Inflammatory macrophage (primary cell): ENCODE measurements around the gene UNC5CL.
"Not testable (repeated sequence)": the region's sequence is repeated elsewhere in the genome, so short reads cannot be mapped to it uniquely, and the experiment has no call there.

Experiments used
- DNase-seq, 2 donors: peaks; one replicate each; pipeline ENCODE4 v3.0.0-alpha.2; 2020 to 2022

The UNC5CL gene

GRCh38 chr6:41037107-41037900 lies 1.7 kb downstream of the UNC5CL start:
- DNase-seq, result no peak

DNA sequence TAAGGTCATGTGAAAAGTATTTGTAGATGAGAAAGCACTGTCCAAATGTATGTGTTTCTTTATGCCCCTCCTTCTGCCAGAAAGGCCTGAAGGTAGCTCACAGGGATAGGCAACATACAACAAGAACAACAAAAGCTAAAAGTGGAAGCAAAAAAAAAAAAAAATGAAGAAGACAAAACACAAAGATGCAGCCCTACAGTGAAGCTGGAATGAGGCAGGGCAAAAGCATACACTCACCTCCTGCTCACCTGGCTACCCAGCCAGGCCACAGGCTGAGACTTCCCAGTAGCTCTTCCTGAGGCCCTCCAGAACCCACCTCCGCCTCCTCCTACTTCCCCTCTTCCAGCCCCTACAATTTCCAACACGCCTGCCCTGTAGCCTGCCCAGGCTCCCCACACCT lies 2.4 kb downstream of the UNC5CL start:
- DNase-seq, result no peak

- DNase-seq, result no peak
Measured at GRCh38 chr6:41036186-41036585, 2.8 kb downstream of the UNC5CL start.

GRCh38 chr6:41033776-41034175 lies 5.2 kb downstream of the UNC5CL start:
- DNase-seq, result no peak

- no peak for DNase-seq
Measured at GRCh38 chr6:41032830-41033229, 6.2 kb downstream of the UNC5CL start.

GRCh38 chr6:41028561-41029412 lies 10.2 kb downstream of the UNC5CL start:
- no peak for DNase-seq

- peak; percentile 76 to 77 for DNase-seq
Measured at GRCh38 chr6:41027799-41028560, 11.0 kb downstream of the UNC5CL start.

- no peak for DNase-seq
Measured at GRCh38 chr6:41027241-41027640, 11.8 kb downstream of the UNC5CL start.

GRCh38 chr6:41025966-41026530 lies 13.0 kb downstream of the UNC5CL start:
- DNase-seq, result no peak

- DNase-seq, result no peak
Measured at GRCh38 chr6:41023114-41023513, 15.9 kb downstream of the UNC5CL start.

GRCh38 chr6:41022294-41022693 lies 16.7 kb downstream of the UNC5CL start:
- DNase-seq, result no peak

DNA sequence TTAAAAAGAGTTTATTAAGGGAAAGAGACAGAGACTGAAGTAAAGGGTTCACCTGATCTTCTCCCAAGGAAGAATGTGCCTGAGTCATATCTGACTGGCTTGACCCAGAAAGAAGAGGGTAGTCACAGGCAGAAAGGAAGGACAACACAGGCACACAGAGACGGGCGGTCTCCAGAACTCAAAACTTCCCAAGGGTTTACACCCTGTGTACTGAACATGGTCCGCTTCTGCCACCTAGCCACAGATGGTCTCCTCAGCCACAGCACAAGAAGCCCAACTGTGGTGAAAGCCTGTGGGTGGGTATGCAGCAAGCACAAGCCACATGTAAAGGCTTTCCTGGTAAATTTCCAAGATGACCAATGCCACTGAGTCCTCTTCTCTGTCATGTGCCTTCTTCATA lies 17.2 kb downstream of the UNC5CL start:
- no peak for DNase-seq

- no peak for DNase-seq
Measured at GRCh38 chr6:41017663-41018062, 21.4 kb downstream of the UNC5CL start.

DNA sequence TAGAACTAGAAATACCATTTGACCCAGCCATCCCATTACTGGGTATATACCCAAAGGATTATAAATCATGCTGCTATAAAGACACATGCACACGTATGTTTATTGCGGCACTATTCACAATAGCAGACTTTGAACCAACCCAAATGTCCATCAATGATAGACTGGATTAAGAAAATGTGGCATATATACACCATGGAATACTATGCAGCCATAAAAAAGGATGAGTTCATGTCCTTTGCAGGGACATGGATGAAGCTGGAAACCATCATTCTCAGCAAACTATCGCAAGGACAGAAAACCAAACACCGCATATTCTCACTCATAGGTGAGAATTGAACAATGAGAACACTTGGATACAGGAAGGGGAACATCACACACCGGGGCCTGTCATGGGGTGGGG lies 23.2 kb downstream of the UNC5CL start:
- not testable (repeated sequence) for DNase-seq

DNA sequence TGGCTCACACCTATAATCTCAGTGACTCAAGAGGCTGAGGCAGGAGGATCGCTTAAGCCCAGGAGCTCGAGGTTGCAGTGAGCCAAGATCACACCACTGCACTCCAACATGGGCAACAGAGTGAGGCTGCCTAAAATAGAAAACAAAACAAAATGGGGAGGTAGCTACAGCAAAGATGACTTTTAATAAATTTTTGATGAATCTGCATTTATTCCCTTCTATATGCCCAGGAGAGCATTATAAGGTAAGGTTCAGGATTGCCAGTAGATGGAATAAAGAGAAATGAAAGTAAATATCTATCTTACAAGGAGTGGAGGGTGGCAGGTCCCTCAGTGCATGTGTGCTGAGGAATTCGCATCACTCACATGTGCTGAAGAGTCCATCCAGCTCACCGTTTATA lies 24.2 kb downstream of the UNC5CL start:
- DNase-seq, result no peak

DNA sequence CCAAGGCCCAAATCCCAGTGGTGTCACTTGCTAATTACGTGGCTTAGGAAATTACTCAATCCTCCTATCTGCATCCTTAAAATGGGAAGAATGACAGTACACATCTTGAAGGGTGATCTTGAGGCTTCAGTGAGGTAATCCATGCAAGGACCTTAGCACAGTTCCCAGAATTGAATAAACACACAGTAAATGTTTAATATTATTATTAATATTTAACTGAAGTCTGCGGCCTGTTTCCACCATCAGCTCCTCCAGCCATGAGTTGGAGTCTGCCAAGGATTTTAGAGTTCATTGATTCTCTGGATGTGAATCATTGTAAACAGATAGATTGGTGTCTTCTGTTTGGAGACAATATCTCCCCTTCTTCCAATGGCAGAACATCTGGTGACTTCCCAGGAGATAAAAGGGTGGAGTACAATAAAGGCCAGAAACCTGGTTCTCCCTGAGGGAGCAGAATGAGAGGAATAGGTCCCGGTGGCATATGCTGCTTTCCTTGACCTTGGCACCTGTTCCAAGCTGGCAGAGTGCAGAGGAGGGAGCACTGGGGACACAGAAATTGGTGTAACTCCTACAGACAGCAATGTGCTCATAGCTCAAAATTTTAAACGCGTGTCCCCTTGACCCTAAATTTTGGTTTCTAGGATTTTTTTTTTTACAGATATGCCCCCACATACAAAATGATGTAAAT lies 25.4 kb downstream of the UNC5CL start:
- peak; percentile 16 to 26 for DNase-seq

- no peak for DNase-seq
Measured at GRCh38 chr6:41011673-41012072, 27.3 kb downstream of the UNC5CL start.

DNA sequence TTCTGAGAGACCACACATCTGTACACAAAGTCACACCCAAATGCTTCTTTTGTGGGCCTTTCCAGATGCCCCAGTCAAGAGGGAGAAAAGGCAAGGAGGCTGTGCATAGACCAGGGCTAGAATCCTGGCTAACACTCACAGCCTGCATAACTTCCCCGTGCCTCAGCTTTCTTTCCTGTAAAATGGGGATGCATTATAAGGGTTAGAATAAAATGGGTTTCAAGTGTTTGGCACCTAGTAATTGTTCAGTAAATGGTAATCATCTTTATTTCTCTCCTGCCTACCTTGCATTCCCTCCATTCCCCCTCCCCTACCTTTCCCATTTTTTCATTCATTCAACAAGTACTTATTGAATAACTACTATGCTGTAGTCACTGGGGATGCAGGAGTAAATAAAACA lies 29.4 kb downstream of the UNC5CL start:
- no peak for DNase-seq

DNA sequence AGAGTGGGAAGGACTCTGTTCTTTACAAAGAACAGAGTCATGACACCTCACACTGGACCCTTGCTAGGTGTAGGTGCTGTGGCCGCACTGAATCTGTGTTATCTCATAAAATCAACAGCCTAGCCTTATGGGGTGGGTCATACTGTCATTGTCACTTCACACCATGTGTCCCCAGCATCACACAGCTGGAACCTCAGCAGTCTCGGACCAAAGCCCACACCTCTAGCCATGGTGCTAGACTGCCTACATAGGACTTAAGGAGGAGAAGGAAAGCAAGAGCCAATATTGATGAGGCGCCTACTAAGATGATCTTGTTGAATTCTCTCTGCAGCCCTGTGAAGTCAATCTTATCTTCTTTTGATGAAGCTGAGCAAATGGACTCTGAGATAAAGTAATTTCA lies 31.0 kb downstream of the UNC5CL start:
- DNase-seq, result no peak

- not testable (repeated sequence) for DNase-seq
Measured at GRCh38 chr6:41006980-41007379, 32.0 kb downstream of the UNC5CL start.

DNA sequence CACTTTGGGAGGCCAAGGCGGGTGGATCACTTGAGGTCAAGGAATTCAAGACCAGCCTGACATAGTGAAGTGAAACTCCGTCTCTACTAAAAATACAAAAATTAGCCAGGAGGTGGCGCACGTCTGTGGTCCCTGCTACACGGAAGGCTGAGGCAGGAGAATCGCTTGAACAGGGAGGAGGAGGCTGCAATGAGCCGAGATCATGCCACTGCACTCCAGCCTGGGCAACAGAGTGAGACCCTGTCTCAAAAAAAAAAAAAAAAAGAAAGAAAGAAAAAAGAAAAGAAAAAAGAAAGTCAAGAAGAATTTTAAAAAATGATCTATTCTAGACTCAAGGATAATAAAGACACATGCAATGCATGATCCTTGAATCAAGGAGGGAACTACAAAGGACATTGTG lies 32.8 kb downstream of the UNC5CL start:
- DNase-seq, result peak; percentile 76 to 79

- DNase-seq, result no peak
Measured at GRCh38 chr6:41002168-41002567, 36.9 kb downstream of the UNC5CL start.
